MV-4-11 (cell line): ENCODE results near the gene SGCD.

ENCODE experiments used
- DNase-seq: peaks from one replicate; lab custom pipeline; 2025; lab: John Stamatoyannopoulos, UW

SGCD gene

GRCh38 chr5:156513123-156513815 is 186.3 kb downstream of the SGCD start:
- peak; percentile 80 for DNase-seq

- DNase-seq = no peak
Observed at GRCh38 chr5:156515121-156515520, 188.2 kb downstream of the SGCD start.

- DNase-seq = no peak
Observed at GRCh38 chr5:156515803-156516360, 188.9 kb downstream of the SGCD start.

- no peak for DNase-seq
Observed at GRCh38 chr5:156522651-156523529, 195.9 kb downstream of the SGCD start.

- no peak for DNase-seq
Observed at GRCh38 chr5:156523607-156524006, 196.6 kb downstream of the SGCD start.

GRCh38 chr5:156526081-156526925 is 199.3 kb downstream of the SGCD start:
- DNase-seq = no peak

- no peak for DNase-seq
Observed at GRCh38 chr5:156527611-156528010, 200.6 kb downstream of the SGCD start.

GRCh38 chr5:156528673-156529072 is 201.7 kb downstream of the SGCD start:
- DNase-seq = no peak

- DNase-seq = peak; percentile 87
Observed at GRCh38 chr5:156529892-156530291, 202.9 kb downstream of the SGCD start.

- DNase-seq = no peak
Observed at GRCh38 chr5:156531199-156531598, 204.2 kb downstream of the SGCD start.

GRCh38 chr5:156532921-156533320 is 206.0 kb downstream of the SGCD start:
- no peak for DNase-seq

- no peak for DNase-seq
Observed at GRCh38 chr5:156534085-156534484, 207.1 kb downstream of the SGCD start.

GRCh38 chr5:156534906-156535485 is 208.0 kb downstream of the SGCD start:
- DNase-seq = no peak

- DNase-seq = no peak
Observed at GRCh38 chr5:156540491-156540890, 213.5 kb downstream of the SGCD start.

GRCh38 chr5:156541582-156541981 is 214.6 kb downstream of the SGCD start:
- no peak for DNase-seq

- DNase-seq = no peak
Observed at GRCh38 chr5:156543348-156544145, 216.6 kb downstream of the SGCD start.

- no peak for DNase-seq
Observed at GRCh38 chr5:156552855-156553358, 225.9 kb downstream of the SGCD start.

- DNase-seq = no peak
Observed at GRCh38 chr5:156556666-156557406, 229.9 kb downstream of the SGCD start.

- no peak for DNase-seq
Observed at GRCh38 chr5:156560002-156560401, 233.0 kb downstream of the SGCD start.

- DNase-seq = no peak
Observed at GRCh38 chr5:156561651-156562050, 234.7 kb downstream of the SGCD start.
